GM10847 (cell line): ENCODE measurements around the gene CMC1.

Experiments
- POLR2A ChIP-seq: IDR thresholded peaks from 2 replicates; pipeline ENCODE4 v1.6.1; 2011; ENCODE audit not compliant: insufficient read length; ENCODE audit errors: extremely low read depth

Gene CMC1, protein sequence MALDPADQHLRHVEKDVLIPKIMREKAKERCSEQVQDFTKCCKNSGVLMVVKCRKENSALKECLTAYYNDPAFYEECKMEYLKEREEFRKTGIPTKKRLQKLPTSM

DNA sequence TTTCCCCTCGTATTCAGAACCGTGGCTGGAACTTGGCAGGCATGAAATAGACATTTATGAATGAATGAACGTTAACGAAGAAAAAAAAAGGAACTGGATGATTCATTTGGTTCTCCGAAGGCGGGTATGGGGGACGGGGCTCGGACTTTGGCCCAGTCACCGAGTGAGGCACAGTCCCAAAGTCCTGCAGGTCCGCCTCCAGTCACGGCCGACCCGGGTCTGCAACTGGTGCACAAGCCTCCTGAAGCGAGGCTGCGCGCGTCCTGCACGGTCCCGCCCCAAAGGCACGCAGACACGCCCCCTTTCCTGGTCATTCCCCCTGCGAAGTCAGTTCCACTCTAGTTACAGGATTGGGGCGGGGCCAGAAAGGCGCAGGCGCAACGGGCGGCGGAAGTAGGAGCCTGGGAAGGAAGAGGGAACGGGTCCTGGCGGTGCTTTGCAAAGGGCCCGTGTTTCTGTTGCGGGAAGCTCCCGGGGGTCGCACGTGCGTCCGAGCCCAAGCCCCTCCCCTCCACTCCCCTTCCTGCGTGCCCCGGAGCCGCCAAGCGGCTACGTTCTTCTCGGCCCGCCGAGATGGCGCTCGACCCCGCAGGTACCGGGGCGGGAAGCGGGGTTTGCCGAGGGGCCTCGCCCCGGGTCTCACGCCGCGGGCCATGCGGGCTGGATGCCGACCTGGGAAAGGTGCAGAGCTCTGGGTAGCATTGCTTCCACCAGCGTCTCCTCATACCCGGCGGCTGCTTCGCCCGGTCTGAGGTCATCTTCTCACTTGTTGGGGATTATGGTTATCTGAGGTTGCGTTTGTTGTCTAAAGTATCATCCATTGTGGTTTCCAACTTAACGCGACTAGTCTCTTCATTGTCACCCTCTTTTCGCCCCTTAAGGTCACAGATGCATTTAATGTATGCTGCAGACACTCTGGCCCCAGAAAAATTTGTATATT lies at the start of gene CMC1:
TSS of gene CMC1 (plus strand) at position 399 of the 940 bp plus-strand sequence. CDS start at position 574, 175 bp downstream.
- peak; percentile 89 for TF ChIP-seq POLR2A

DNA sequence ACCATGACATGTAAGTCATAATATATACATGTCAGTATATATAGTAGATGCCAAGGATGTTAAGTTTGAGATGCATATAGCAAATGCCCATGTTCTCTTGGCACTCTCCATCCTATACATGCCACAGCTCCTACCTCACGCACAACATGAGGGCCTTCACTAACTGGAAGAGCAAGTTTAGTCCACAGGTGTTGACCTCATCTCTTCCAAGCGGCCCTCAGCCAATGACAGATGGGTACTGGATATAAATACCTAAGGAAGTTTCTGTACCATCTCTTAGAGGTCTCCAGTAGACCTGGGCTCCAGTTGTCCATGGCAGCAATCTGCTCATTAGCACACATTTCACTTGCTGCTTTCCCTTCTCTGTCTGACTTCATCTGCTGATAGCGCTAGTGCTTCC lies 43.3 kb upstream of the CMC1 start:
- no peak for TF ChIP-seq POLR2A

DNA sequence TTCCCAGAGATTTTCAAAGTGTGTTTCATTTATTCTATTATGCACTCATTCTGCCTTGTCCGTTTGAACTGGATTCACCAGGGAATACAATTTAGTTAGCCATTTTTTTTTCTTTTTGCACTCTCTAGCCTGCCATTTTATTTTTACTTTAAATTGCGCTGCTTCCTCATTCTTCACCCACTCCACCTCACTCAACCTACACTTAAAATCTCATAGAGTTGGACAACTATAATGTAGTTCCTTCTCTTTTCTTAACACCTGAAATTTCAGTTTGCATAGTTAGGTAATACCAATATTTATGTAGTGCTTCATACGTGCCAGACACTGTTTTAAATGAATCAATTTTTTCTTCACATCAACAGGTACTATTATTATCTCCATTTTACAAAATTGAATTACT lies 42.4 kb upstream of the CMC1 start:
- no peak for TF ChIP-seq POLR2A

DNA sequence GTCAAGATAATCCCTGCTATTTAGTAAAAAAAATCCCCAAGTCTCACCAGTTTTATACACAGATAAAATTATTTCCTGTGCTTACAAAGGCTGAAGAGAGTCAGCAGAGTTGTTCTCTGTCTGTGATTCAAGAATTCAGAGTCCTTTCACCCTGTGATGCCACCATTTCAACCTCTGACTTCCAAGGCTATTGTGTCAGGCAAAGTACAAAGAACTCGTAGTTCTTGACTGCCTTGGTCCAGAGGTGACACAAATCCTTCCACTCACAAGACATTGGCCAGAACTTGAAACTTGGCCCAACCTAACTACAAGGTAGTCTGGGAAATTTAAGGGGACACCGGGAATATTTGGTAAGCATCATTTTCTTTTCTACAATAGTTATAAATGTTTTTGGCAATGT lies 34.9 kb upstream of the CMC1 start:
- no peak for TF ChIP-seq POLR2A

DNA sequence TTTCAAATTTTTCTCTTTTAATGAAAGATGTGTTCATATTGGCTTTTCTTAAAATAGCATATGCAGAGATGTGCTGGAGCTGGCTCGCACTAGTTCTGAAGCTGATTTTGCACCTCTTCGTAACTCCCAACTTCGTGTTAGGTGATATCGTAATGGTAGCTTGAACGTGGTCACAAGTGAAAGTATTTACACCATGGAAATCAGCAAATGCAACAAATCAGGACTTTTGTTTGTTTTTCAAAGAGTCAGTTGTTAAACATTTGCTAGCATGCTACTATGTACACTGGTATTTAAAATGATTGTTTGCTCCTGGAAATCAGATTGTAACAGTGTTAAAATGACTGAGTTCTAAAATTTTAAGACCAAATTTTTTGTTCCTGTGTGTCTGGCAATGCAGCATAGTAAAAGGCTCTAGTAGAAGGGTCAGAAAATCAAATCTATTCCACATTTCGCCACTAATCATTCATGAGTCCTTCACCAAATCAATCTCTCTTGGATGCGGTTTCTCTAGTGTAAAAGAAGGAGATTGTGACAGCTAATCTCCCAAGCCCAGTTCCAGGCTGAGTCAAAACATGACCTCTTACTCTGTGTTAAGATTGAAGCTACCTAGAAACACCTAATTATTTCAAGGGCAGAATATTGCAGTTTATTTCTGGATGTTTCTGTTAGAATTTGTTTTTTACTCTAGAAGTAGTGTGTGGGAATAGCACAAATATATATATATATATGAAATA lies 34.3 kb upstream of the CMC1 start:
- TF ChIP-seq POLR2A, result no peak

DNA sequence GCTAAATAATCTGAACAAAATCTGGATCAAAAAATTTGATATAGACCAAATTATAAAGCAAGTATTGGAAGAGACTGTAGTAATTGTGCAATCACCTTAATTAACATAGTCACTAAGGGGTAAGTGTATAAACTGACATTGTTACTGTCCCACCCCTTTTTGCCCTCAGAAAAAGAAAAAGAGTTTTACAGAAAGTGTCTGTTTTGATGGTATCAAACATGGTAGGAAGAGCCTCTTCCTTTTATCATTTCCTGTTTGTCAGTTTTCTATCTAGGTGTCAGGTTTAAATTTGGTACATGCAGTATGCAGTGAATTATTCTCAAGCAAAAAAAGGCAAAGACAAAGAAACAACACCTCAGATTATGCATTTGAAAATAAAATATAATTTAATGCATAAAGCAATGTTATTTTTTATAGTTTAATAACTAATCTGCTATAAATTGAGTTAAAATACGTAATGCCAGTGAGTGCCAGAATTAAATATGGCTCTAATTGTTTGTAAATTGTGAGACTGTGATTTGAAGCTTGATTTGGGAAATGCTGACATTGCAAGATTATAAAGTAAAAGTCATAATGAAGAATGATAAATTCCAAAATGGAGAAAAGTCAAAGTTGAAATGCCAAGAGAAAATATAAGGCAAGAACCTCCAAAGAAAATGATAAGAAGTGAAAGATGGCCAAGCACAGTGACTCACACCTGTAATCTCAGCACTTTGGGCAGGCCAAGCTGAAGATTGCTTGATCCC lies 30.3 kb upstream of the CMC1 start:
- no peak for TF ChIP-seq POLR2A

DNA sequence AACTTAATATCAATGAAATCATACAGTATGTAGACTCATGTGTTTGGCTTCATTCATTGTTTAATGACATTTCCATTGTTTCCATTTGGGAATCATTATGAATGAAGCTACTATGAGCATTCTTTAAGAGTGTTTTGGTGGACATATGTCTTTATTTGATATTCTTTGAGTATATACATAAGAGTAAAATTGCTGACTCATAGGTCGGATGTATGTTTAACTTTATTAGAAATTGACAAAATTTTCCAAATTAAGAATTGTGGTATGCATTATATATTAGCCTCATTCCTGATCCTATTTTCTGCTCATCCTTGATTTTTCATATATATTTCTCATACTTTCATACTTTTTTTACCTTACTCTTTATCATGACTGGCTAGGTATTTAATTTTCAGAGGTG lies 28.7 kb upstream of the CMC1 start:
- no peak for TF ChIP-seq POLR2A

DNA sequence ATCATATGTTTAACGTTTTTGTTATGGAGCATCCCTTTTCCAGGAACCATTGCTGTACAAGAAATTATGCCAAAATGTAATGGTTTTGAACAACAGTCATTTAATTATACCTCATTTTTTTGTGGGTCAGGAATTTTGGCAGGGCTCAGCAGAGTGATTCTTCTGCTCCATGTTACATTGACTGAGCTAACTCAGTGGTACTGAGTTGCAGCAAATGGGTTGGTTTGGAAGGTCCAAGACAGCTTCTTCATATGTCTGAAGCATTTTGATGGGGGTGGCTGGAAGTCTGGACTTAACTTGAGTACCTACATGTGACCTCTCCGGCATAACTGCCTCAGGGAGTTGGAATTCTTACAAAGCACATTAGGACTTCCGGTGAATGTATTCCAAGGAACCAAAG lies 26.0 kb upstream of the CMC1 start:
- TF ChIP-seq POLR2A, result no peak

DNA sequence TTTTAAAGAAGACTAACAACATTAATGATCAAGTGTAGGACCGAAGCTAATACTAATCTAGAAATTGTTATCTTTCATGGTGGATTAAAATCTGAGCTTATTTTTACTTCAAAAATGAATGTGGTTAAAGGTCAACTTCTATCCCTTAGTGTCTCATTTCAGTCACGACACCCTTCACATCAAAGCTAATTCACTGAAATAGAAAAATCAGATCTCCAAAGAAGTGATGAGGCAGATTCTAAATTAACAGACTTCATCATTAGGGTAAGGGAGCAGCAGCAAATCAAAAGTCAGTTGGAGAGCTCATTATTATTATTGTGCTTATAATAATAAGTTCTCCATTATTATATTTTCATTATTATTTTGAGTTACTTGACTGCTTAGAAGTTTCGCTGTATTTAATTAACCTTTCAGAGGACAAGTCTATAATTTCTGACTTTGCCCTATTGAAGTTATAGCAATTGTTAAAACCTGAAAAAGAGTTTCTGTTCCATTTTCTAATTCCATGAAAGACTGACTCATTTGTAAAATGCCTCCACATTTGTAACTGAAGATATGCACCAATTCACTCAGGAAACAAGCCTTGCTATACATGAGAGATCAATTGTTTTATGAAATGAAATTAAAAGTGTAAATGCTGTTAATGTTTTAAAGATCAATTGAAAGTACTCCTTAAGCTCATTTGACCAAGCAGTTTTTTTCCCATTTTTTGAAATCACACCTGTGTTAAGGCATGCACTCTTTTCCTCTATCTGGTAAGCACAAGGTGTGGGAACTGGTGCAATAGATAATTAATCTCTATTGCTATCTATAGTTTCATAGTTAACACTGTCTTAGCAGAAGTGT lies 23.1 kb upstream of the CMC1 start:
- TF ChIP-seq POLR2A, result no peak

DNA sequence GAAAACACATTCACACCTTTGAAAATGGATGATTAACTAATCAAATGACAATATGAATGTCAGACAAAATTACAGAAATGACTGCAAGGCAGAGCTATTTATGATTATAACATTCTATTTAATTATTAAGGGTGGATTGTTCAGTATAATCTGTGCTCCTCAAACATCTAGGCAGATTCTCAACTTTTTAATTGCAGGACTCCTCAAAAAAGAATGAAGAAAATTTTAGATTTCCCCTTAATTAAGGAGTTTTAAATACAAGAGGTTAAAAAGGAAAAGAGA lies 22.6 kb upstream of the CMC1 start:
- TF ChIP-seq POLR2A, result no peak

DNA sequence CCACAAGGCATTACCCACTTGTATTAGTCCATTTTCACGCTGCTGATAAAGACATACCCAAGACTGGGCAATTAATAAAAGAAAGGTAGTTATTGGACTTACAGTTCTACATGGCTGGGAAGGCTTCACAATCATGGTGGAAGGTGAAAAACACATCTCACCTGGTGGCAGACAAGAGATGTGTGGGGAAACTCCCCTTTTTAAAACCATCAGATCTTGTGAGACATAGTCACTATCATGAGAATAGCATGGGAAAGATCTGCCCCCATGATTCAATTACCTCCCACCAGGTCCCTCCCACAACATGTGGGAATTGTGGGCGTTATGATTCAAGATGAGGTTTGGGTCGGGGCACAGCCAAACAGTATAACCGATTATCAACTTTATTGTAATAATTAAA lies 17.0 kb upstream of the CMC1 start:
- TF ChIP-seq POLR2A, result no peak

DNA sequence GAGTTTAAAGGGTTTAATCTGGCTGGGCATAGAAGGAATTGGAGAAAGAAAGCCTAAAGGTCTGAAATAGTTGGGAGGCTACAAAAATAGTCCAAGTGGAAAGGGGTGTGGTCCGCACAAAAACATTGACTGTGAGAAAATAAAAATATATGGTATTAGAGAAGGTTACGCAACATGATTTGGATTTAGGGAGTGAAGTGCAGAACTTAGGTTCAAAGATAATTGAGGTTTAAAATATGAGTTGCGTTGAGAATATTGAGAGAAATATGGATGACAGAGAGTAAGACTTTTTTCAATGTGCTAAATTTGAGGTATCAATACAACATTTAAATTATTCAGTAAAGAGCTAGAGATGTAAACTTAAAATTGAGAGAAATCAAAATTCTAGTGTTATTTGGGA lies 15.4 kb upstream of the CMC1 start:
- TF ChIP-seq POLR2A, result no peak

DNA sequence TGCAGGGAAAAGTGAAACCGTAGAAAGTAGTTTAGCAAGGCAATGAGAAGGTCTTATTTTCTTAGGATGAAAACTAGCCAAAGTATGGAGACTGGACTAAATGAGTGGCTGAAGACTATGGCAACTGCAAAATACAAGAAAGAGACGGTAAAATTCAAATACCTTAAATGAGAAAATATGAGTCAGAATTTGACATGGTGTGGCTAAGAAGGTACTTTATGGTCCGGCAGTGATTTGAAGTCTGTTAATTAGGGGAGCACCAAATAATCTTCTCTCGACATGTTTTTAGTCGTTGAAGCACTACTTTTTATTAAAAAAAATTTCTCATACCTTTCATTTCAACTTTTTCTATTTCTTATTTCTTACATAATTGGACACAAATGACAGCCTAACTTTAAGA lies 12.8 kb upstream of the CMC1 start:
- no peak for TF ChIP-seq POLR2A

DNA sequence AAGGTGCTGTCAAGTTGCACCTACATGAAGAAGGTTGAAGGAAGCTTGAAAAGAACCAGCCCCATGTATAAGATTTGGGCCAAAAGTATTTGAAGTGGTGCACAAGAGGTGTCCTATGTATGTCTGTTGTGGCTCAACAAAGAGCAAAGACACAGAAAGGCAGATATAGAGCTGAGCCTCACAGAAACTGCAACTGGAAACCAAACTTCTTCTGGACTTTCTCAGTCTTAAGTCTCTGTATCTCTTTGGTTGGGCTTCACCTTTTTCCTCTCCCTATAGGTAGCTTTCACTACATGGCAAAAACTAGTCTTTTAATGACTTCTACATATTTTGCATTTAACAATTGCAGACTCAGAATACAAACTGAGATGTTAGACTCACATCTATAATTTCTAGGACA lies 8.8 kb upstream of the CMC1 start:
- no peak for TF ChIP-seq POLR2A

DNA sequence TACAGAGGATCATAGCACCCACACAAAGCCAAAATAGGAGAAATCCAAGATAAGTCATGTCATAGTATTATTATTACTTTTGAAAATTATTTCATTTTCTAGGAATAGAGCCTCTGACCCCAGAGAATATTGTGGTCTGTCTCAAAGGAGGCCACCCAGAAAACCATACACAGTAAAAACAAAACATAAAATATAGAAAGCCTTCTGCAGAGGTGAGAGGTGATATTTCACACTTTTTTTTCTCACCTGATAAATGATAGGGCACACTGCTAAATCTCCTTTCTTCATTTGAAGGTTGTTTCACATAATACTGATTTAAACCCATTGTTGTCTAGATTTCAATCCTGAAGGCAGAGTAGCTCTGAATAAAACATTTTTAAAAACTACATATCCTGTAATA lies 7.0 kb upstream of the CMC1 start:
- no peak for TF ChIP-seq POLR2A
